Hematopoietic multipotent progenitor cell (in vitro differentiated cells): ENCODE results near the gene ZFAND5. TPM values are rescaled to one million over a fixed set of nuclear protein-coding genes. Genes with fewer than 3 reads are reported as not detected.

ENCODE experiments used
- DNase-seq, 3 donors: peaks; one replicate each; pipeline ENCODE4 v3.0.0-alpha.2; 2011 to 2015; ENCODE audit warnings: low read depth in 2 of 3, low spot score in 2 of 3
- total RNA-seq: library from RNA; depleted of rRNA; stranded (reverse); fragments of >200 nt; gene quantifications from one replicate; pipeline ENCODE4 v1.2.3, GENCODE V29; 2012

Gene ZFAND5
- total RNA-seq, 1 donor, result 61.9 TPM

GRCh38 chr9:72363908-72364678, 915 bp downstream of the ZFAND5 start:
- peak; percentile 37 to 71 (median 59) for DNase-seq

DNA sequence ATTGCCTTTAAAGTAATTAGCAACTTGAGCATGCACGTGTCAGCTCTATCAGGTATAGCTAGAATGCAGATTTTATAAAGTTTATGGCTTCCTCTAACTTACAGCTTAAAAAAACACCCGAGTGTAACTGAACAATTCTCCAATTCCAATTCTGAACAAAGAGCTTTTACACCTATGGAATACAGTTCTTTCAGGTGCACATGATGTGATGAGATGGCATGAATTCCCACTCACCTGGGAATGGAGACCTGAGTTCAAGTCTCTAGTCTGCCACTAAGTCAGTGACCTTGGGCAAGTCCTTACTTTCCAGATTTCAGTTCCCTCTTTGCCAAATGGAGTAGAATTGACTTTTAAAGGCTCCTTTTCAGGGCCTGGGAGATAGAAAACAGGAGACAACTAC, 1.8 kb downstream of the ZFAND5 start:
- no peak for DNase-seq

GRCh38 chr9:72362680-72363139, 2.3 kb downstream of the ZFAND5 start:
- peak in 2 of 3 donors; percentile 31 to 53 for DNase-seq

- DNase-seq, result no peak
These were observed 2.9 kb downstream of the ZFAND5 start for GRCh38 chr9:72362118-72362531.

- DNase-seq, result no peak
These were observed 3.8 kb downstream of the ZFAND5 start for GRCh38 chr9:72361217-72361616.

DNA sequence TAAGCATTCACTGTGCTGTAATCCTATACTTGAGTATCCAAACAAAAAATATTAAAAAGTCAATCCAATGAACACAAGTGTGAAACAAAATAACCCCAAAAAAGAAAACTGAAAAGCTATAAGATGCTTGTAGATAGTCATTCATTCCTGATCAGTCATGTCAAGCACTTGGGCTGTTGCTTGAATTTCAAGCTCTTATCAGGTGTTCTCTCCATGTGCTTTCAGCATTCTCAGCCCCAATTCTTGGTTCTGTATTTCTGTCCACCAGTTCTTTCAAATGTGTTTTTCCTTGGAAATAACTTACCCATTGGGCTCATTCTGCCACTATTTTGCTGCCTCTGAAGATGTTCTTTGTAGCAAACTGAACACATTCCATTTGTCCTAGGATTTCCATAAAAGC, 4.7 kb downstream of the ZFAND5 start:
- no peak for DNase-seq

DNA sequence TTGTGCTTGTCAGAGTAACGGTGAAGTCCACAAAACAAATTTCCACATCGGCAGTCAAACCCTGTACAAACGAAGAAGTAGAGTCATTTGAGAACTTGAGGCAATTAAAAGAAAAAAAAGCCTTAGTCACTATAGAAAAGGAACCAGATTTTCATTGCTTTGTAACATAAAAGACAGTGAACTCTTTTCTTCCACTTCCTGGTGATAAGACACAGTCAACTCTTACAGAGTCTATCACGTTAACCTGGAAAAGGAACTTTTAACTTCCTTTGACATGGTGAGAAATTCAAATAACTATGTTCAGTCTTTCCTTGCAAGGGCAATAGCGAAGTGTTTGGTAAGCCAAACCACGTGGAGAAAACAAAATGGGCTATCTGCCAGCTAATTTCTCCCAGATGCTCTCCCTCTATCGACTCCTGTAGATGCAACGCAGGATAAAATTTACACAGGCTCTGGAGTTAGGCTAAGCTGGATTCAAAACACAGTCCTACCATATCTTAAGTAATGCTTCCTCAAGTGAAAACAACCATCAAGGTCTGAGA, 8.9 kb downstream of the ZFAND5 start:
- DNase-seq, result peak in 1 of 3 donors; percentile 42

GRCh38 chr9:72355153-72355552, 9.9 kb downstream of the ZFAND5 start:
- no peak for DNase-seq

DNA sequence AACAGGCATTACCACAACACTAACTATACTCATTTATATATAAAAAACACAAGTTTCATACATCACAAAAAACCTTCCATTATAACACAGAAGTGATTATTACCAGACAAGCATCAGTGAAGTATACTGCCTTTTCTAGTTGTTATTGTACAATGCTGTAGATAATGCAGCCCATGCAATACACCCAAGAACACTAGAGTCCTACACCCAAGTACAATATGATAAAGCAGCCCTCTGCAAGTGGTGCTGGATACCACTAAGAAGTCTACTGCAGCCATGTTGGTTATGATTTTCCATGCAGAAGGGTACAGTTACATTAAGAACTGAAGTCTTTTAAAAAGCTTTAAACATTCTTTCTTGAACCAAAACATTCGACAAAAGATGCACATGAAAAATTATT, 10.3 kb downstream of the ZFAND5 start:
- DNase-seq, result no peak

DNA sequence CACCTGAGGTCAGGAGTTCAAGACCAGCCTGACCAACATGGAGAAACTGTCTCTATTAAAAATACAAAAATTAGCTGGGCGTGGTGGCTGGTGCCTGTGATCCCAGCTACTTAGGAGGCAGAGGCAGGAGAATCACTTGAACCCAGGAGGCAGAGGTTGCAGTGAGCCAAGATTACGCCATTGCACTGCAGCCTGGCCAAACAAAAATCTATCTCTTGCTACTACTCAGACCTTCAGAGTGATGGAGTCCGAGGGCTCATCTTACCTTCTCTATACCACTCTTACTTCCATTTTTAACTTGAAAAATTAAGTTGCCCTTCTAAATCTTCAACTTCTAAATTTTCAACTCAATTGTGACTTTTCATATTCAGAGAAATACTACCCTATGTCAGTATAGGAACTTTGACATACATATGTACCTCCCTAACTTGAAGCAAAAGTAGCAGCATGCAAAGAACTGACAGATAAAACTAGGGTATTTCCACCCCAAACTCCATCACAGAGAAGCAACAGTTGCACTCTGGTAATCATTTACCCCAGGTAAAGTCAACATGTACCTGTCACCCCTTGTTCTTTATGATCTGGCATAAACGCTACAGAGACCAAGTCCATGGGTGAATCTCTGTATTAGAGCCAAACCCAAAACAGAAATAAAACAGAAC, 11.4 kb downstream of the ZFAND5 start:
- DNase-seq, result no peak

- no peak for DNase-seq
These were observed 12.1 kb downstream of the ZFAND5 start for GRCh38 chr9:72352911-72353388.

DNA sequence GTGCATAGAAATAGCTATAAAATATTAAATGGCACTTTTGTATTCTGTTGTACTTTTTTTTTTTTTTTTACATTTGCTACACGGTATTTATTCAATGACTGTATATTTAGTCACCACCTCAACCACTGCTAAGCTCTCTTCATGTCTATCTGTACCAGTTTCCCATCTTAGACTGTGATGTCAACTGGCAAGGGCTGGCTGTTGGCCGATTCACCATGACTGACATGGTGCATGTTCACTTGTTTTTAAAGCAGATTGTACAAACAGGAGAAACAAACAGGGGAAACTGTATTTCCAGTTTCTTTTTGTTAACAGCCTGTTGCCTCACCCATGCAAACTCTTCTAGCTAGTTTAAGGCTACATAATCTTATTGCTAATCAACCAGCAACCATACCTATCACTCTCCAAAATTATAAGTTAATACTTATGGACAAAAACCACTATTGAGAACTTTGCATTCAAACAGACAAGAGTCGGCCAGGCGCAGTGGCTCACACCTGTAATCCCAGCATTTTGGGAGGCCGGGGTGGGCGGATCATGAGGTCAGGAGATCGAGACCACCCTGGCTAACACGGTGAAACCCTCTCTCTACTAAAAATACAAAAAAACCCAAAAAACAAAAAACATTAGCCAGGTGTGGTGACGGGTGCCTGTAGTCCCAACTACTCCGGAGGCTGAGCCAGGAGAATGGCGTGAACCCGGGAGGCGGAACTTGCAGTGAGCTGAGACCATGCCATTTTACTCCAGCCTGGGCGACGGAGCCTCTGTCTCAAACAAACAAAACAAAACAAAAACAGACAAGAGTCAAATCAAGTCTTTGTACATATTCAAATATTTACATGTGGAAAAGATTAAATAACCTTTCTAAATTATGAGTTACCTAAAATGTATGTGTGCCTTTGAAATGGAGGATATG, 13.2 kb downstream of the ZFAND5 start:
- no peak for DNase-seq

GRCh38 chr9:72349911-72350310, 15.1 kb downstream of the ZFAND5 start:
- no peak for DNase-seq

DNA sequence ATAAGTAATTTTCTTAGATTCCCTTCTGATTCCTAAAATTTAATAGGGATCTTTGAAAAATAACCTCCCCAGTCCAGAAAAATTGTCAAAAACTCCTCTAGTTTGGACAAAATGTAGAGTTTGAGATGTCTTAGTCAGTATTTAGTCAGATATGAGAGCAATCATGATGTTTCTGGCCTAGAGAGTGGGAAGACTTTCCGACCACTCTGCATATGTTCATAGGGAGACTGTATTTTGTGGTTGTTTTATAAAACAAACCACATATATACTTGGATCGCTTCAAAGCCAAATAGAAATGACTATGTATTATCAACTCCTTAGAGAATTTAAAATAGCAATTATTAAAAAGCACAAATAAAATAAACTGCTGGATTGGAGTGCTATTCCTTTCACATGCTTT, 15.8 kb downstream of the ZFAND5 start:
- DNase-seq, result no peak

DNA sequence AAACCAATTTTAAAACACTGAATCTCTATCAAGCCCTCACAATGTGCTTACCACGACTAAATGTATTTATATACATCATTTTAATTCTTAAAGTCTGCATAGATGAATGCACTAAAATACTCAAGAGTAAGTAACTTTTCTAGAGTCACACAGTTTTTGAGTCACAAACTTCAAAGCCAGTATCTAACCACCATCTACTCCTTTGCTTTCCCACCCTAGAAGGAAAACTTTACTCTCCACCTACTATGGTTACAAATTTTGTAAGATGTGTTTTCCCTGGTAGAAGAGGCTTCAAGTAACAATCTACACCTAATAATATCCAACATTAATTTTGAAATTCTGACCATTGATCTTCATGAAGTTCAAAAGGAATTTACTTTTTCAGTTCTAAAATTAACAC, 18.7 kb downstream of the ZFAND5 start:
- DNase-seq, result no peak

GRCh38 chr9:72338631-72339030, 26.4 kb downstream of the ZFAND5 start:
- no peak for DNase-seq

GRCh38 chr9:72337286-72337685, 27.7 kb downstream of the ZFAND5 start:
- no peak for DNase-seq

- no peak for DNase-seq
These were observed 30.2 kb downstream of the ZFAND5 start for GRCh38 chr9:72334658-72335337.

DNA sequence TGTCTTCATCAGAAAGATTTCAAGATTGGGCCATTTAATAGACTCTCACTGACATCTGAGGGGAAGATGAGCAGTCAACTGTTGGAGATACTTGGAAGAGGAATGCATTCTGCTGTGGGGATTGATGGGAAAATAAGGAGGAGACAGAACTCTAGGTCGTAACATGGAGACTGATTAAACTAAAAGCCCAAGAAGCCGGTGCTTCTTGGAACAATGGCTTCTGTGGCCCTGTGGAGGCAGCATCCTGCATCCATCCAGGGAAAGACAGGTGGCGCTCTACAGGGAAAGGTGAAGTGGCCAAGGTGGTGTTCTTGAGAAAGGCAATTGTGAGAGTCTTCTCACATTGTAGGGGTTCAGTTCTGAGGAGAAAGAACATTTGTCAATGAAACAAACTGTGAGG, 31.3 kb downstream of the ZFAND5 start:
- no peak for DNase-seq

GRCh38 chr9:72333197-72333596, 31.8 kb downstream of the ZFAND5 start:
- DNase-seq, result no peak
